GM18519 (cell line): ENCODE measurements around the gene TBC1D20.
A peak's percentile ranks its signal among the peaks of the same experiment; 100 is the strongest.

Source experiments
- ATAC-seq: cut with Tn5 transposase; IDR thresholded peaks from one replicate; pipeline ENCODE4 v1.9.1; 2021; ENCODE audit warnings: mild to moderate bottlenecking, moderate library complexity; ENCODE audit not compliant: unreplicated experiment, low FRiP score

TBC1D20 gene

GRCh38 chr20:440148-440547, 22.2 kb downstream of the TBC1D20 start:
- ATAC-seq: no peak

GRCh38 chr20:438571-439469, 23.5 kb downstream of the TBC1D20 start:
- no peak for ATAC-seq

DNA sequence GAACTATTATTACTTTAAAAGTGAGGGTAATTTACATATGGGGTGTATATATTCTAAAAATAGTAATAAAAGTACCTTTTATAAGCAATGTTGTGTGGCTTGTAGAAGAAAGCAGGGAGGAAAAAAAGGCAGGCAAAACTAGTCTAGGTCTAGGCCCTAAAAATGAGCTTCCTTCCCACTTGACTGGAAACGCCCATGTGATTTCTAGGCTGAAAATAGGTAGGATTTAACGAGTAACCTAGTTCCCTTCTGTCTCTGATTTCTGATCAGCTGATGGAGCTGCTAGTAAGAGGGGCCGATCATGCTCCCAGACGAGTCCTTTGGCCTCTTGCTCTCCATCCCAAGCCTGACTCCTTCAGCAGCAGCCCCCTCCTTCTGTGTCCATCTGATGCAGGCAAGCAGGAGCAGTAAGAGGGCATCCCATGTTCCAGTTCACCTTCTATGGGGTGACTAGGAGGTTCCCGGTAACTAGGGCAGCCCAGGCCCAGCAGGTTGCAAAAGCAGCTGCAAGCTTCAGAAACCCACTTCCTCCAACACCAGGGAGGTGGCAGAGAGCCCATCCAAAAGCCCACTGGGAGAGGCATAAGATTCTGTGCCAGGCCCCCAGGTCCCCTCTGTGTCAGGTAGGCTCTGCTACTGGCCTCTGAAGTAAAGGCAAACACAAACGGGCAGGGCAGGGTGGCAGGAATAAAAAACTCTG, 24.4 kb downstream of the TBC1D20 start:
- ATAC-seq: no peak

DNA sequence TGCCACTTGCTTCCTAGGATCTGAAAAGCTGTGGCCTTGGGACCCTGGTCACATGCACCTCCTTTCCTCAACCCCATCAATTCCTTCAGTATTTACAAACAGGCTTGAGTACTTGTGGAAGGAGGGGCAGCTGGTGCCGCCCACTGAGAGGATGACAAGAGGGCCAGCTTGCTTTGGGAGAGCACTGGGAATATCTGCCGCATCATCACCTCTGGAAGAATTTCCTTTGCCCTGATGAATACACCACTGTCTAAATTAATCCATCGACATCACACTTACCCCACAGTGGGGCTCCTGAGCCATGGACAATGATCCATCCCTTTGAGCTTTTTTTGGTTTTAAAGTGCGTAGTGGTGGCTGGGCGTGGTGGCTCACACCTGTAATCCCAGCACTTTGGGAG, 25.9 kb downstream of the TBC1D20 start:
- no peak for ATAC-seq

GRCh38 chr20:435558-435957, 26.8 kb downstream of the TBC1D20 start:
- ATAC-seq: no peak

- ATAC-seq: no peak
These were observed 27.5 kb downstream of the TBC1D20 start for GRCh38 chr20:434661-435419.

GRCh38 chr20:434221-434620, 28.1 kb downstream of the TBC1D20 start:
- no peak for ATAC-seq

DNA sequence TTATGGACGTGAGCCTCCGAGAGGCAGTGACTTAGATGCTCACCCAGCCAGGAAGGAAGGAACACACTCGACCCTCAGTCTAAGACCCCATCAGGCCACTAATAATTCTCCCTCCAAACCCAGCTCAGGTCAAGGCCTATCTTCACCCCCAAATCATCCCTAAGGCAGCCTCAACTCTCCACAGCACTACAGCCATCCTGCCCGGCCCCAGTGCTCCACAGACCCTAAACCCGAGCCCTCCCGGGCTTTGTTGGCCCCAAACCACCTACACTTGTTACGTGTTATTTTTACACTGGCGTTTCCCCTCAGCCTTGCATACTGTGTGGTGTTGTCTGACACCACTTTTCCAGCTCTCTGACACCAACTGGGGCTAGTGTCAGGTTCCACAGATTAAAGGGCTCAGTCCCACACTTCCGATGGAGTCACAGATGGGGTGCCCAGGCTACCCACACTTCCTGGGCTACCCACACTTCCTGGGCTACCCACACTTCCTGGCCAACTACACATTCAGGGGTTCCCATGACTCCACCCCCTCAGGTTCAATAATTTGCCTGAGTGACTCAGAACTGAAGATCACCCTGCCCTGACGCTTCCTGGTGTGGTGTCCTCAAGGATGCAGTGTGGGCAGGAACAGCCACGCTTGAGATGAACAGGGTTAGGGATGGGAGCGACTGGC, 28.9 kb downstream of the TBC1D20 start:
- ATAC-seq: peak; percentile 41

DNA sequence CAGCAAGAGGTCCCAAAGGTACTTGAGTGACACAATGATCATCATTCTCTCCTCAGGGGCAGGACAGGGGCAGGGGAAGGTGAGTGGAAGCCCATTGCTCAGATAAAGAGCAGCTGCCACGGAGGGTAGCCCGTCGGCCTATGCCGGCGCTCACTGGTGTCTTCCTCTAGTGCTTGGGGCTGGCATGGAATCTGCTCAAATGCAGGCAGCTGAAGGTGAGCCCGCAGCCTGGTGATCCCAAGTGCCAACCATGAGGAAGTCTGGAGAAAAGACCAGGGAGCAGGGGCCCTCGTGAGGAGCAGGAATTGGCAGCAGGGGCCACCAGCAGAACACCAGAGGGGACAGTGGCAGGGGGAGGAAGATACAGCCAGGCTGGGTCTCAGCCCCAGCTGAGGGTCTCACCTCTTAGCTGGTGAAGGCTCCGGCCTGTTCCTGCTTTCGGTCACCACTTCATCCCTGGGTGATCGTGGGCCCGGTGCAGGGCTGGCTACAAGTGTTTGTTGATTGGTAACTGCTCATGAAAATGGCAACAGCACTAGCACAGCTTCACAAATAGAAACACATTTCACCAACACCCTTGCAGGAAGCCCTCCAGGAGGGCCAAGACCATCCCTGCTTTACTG, 29.5 kb downstream of the TBC1D20 start:
- no peak for ATAC-seq

GRCh38 chr20:432208-432607, 30.1 kb downstream of the TBC1D20 start:
- ATAC-seq: no peak

DNA sequence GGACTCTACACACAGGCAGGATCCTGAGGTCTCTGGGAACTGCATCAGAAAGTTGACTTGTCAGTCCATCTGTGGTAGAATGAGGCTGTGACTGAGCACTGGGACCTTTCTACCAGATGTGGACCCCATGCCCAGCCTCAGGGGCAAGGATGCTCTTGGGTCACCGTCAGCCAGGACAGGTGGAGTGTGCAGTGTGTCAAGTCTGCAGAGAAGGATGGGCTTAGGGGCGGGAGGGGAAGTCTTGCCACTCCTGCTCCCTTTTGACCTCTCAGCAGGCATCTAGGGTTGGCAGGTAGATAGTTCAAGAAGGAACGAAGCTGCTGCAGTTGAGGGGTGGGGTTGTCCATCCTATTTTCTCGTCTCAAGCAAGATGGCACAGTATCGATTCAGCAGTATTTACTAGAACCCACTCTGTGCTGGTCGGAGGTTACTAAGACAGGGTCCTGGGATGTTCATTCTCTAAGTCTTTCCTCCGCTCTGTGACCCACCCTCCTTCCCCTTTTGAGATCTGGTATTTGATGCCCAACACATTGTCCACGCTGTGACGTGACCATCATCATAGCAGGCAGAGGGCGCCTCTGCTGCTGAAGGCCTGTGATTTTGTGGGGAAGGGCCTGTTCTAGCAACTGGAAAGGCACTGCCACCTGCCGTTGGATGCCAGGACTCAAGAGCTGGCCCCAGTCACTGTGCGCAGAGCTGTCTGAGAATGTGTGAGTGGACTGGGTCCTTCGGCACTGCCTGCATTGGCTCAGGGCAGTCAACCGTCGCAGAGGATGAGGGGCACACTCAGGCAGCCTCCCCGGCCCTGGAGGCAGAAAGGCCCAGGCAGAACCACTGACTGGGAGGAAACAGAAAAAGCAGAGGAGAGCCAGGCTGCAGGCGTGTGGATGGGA, 31.1 kb downstream of the TBC1D20 start:
- ATAC-seq: no peak

GRCh38 chr20:430091-430999, 32.0 kb downstream of the TBC1D20 start:
- no peak for ATAC-seq

GRCh38 chr20:428658-429200, 33.6 kb downstream of the TBC1D20 start:
- no peak for ATAC-seq

DNA sequence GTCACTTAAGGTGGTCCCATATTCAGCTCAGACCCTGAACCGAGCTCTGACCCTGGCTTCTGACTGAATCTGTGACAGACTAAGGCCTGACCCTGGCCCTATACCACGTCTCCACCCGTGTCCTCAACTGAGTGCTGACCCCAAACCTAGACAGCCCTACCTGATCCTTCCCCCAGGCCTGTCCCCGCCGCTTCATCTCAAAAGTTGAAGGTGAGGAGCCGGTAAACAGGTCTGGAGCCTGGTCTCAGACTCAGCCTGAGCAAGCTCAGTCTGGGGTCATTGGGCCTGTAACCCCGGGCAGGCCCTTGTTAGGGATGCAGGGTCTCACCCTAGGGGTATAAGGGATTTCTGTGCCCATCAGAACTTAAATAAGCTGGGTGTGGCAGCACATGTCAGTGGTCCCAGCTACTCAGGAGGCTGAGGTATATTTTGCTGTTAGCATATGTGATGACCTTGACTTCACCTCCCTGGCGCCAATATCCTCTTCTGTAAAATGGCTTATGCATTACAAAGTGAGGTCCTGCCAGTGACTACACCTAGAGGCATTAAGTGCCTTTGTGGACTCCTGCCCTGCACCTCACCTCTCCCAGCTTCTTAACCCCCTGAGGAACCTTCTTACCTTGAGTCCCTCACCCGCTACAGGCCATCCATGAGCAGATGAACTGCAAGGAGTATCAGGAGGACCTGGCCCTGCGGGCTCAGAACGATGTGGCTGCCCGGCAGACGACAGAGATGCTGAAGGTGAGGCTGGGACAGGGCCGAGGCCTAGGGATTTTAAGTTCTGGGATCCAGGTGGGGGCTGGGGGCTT, 34.3 kb downstream of the TBC1D20 start:
- ATAC-seq: no peak

- no peak for ATAC-seq
These were observed 34.9 kb downstream of the TBC1D20 start for GRCh38 chr20:427401-427800.

- ATAC-seq: no peak
These were observed 35.8 kb downstream of the TBC1D20 start for GRCh38 chr20:426566-426965.

DNA sequence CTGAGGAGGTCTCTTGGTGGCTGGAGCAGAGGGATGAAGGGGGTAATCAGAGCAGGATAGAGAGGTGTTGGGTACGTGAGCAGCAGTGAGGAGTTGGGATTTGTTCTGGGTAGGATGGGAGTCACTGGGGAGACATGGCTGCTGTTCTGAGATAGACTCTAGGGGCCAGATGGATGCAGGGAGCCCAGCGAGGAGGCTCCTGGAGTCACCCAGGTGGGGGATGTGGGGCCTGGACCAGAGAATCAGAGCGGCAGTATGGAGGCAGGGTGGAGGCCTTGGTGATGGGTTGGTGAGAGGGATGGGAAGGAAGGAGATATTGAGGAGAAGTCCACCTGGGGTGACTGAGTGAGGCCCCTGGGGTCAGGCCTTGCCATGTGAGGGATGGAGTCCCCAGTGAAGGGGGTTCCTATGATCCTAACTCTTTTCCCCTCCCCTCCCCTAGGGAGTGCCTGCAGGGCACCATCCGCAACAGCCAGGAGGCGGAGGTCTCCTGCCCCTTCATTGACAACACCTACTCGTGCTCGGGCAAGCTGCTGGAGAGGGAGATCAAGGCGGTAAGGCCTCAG, 40.6 kb downstream of the TBC1D20 start:
- ATAC-seq: no peak
